IMR-90 (cell line): ENCODE data around the gene RIPK4. TPM values are rescaled to one million over a fixed set of nuclear protein-coding genes. Genes with fewer than 3 reads are reported as not detected.

ENCODE experiments used
- ATAC-seq: fragments of 200-7000 bp; cut with Tn5 transposase; 2 replicates; pipeline ENCODE4 v1.9.1; 2020; ENCODE audit warnings: low read depth, mild to moderate bottlenecking, moderate library complexity
- BruUV-seq: library from RNA; stranded (reverse); fragments of 400-500 nt; replicated peaks from 2 replicates; lab custom pipeline; 2021; lab: Mats Ljungman, UMichigan
- CTCF ChIA-PET: fragments of 300-600 bp; formaldehyde crosslinking; extraction: SDS; loops from one replicate; lab custom pipeline; 2021; ENCODE audit warnings: antibody characterized with exemption; lab: Yijun Ruan, JAX
- POLR2A ChIA-PET: fragments of 300-600 bp; sonication (Branson Sonifier 250); formaldehyde crosslinking; loops from one replicate; lab custom pipeline; 2022; ENCODE audit warnings: antibody characterized with exemption; ENCODE audit not compliant: unreplicated experiment; lab: Charles Lee
- DNase-seq: peaks from one replicate; pipeline ENCODE4 v3.0.0; 2013
- H2AFZ ChIP-seq: replicated peaks from 2 replicates; pipeline ENCODE3; 2013; ENCODE audit warnings: low read length, mild to moderate bottlenecking; ENCODE audit not compliant: poor library complexity
- H2AK5ac ChIP-seq: 2 replicates; pipeline ENCODE4 v1.6.1; 2013; ENCODE audit warnings: low read depth, low read length, inconsistent platforms
- H2AK9ac ChIP-seq: replicated peaks from 2 replicates; pipeline ENCODE3; 2013; ENCODE audit warnings: mild to moderate bottlenecking, low read depth, low read length, moderate library complexity; ENCODE audit not compliant: poor library complexity
- H2BK120ac ChIP-seq: 2 replicates; pipeline ENCODE4 v1.6.1; 2013; ENCODE audit warnings: low read depth, low read length, inconsistent platforms
- H2BK15ac ChIP-seq: 3 replicates; pipeline ENCODE4 v1.6.1; 2013; ENCODE audit warnings: low read depth, low read length, inconsistent platforms
- H2BK20ac ChIP-seq: 2 replicates; pipeline ENCODE4 v1.6.1; 2013; ENCODE audit warnings: low read depth, mild to moderate bottlenecking, inconsistent platforms, low read length, moderate library complexity
- H2BK5ac ChIP-seq: 2 replicates; pipeline ENCODE4 v1.6.1; 2013; ENCODE audit warnings: mild to moderate bottlenecking, low read depth, low read length, inconsistent platforms; ENCODE audit not compliant: poor library complexity, severe bottlenecking
- H3K14ac ChIP-seq: replicated peaks from 2 replicates; pipeline ENCODE4 v1.6.1; 2013; ENCODE audit warnings: low read depth, low read length, inconsistent platforms
- H3K18ac ChIP-seq: 2 replicates; pipeline ENCODE4 v1.6.1; 2013; ENCODE audit warnings: low read depth, low read length, control low read depth
- H3K23ac ChIP-seq: 2 replicates; pipeline ENCODE4 v1.6.1; 2013; ENCODE audit warnings: low read depth, low read length, inconsistent platforms
- H3K27ac ChIP-seq: 2 replicates; pipeline ENCODE4 v1.5.1; 2013; ENCODE audit warnings: mild to moderate bottlenecking, control low read depth, low read length; ENCODE audit not compliant: insufficient read depth
- H3K27me3 ChIP-seq: 2 replicates; pipeline ENCODE4 v1.6.1; 2013; ENCODE audit warnings: low read length; ENCODE audit not compliant: control insufficient read depth, insufficient read depth
- H3K36me3 ChIP-seq: 2 replicates; pipeline ENCODE4 v1.6.1; 2013; ENCODE audit warnings: low read length, mixed read lengths; ENCODE audit not compliant: control insufficient read depth, insufficient read depth
- H3K4ac ChIP-seq: 2 replicates; pipeline ENCODE4 v1.6.1; 2013; ENCODE audit warnings: low read depth, low read length, inconsistent platforms
- H3K4me1 ChIP-seq: 2 replicates; pipeline ENCODE4 v1.6.1; 2013; ENCODE audit warnings: low read length, mixed read lengths; ENCODE audit not compliant: control insufficient read depth, insufficient read depth
- H3K4me2 ChIP-seq: 2 replicates; pipeline ENCODE4 v1.6.1; 2013; ENCODE audit warnings: low read depth, mild to moderate bottlenecking, control low read depth, low read length, moderate library complexity
- H3K4me3 ChIP-seq: 2 replicates; pipeline ENCODE4 v1.5.1; 2013; ENCODE audit warnings: low read depth, mild to moderate bottlenecking, control low read depth, low read length, moderate library complexity; ENCODE audit not compliant: insufficient read depth
- H3K56ac ChIP-seq: 2 replicates; pipeline ENCODE4 v1.6.1; 2013; ENCODE audit warnings: low read length, inconsistent platforms; ENCODE audit not compliant: insufficient read depth; ENCODE audit errors: extremely low read depth
- H3K79me1 ChIP-seq, 2 experiments: 2 replicates each; pipeline ENCODE4 v1.6.1; 2013; ENCODE audit warnings: low read length in 2 of 2, inconsistent platforms in 1 of 2, low read depth in 1 of 2
- H3K9ac ChIP-seq: 2 replicates; pipeline ENCODE4 v1.6.1; 2013; ENCODE audit warnings: low read depth, low read length, control low read depth
- H3K9me1 ChIP-seq: 2 replicates; pipeline ENCODE4 v1.6.1; 2013; ENCODE audit warnings: low read length, inconsistent platforms; ENCODE audit not compliant: insufficient read depth
- H3K9me3 ChIP-seq: 2 replicates; pipeline ENCODE4 v1.6.1; 2013; ENCODE audit warnings: low read length; ENCODE audit not compliant: control insufficient read depth, insufficient read depth
- H4K20me1 ChIP-seq: 2 replicates; pipeline ENCODE4 v1.6.1; 2013; ENCODE audit warnings: low read length, inconsistent platforms; ENCODE audit not compliant: insufficient read depth
- H4K5ac ChIP-seq: 2 replicates; pipeline ENCODE4 v1.6.1; 2013; ENCODE audit warnings: mild to moderate bottlenecking, low read depth, low read length, control low read depth
- H4K8ac ChIP-seq, 2 experiments: 2 replicates each; pipeline ENCODE4 v1.6.1; 2013; ENCODE audit warnings: low read depth in 2 of 2, low read length in 2 of 2, control low read depth in 1 of 2, inconsistent platforms in 1 of 2
- H4K91ac ChIP-seq: 2 replicates; pipeline ENCODE4 v1.6.1; 2013; ENCODE audit warnings: low read depth, low read length, inconsistent platforms; ENCODE audit not compliant: insufficient read depth
- MXI1 ChIP-seq: IDR thresholded peaks from 2 replicates; pipeline ENCODE4 v1.6.1; 2012; ENCODE audit warnings: low read depth, mild to moderate bottlenecking, low read length, moderate library complexity, borderline replicate concordance
- NFE2L2 ChIP-seq: fragments of 150-350 bp; IDR thresholded peaks from 2 replicates; pipeline ENCODE4 v1.6.1; 2016; ENCODE audit warnings: low read depth, mild to moderate bottlenecking, low read length
- RCOR1 ChIP-seq: IDR thresholded peaks from 2 replicates; pipeline ENCODE4 v1.6.1; 2012; ENCODE audit warnings: mild to moderate bottlenecking, low read length, improper control_type of control experiment; ENCODE audit not compliant: insufficient replicate concordance
- WGBS, 2 experiments: methylation state at CpG; one replicate each; pipeline versions ENCODE4 v1.1.5 to v1.1.7; 2013; ENCODE audit warnings: missing lambda C conversion rate in 2 of 2; ENCODE audit not compliant: insufficient read length in 1 of 2; ENCODE audit errors: extremely low coverage in 2 of 2; 5-methylcytosine and 5-hydroxymethylcytosine counted together
- dilution Hi-C: fragments of 300-500 bp; cut with HindIII; formaldehyde crosslinking; loops from one replicate; pipeline ENCODE4 v1.14.3; 2018; ENCODE audit warnings: low sequenced_read_pairs; ENCODE audit not compliant: unreplicated experiment
- in situ Hi-C: fragments of 300-500 bp; cut with MboI; formaldehyde crosslinking; loops from 3 replicates; pipeline ENCODE4 v1.14.3; 2019; ENCODE audit warnings: low sequenced_read_pairs, inconsistent platforms, mixed read lengths
- intact Hi-C: fragments of 100-400 bp; cut with micrococcal nuclease; formaldehyde crosslinking; loops from 2 replicates; pipeline ENCODE4 v1.10.0; 2022
- polyA plus RNA-seq, 3 experiments: library from polyadenylated mRNA; depleted of rRNA; stranded (reverse); fragments of >200 nt; gene quantifications; 2 replicates each; pipeline ENCODE4 v1.2.3, GENCODE V29; 2012; ENCODE audit warnings: low replicate concordance in 1 of 3
- total RNA-seq: library from RNA; depleted of rRNA; stranded (reverse); fragments of >200 nt; gene quantifications from 2 replicates; pipeline ENCODE4 v1.2.3, GENCODE V29; 2012

RIPK4 gene
- total and polyA plus RNA-seq, 2 of the 4 experiments (the other 2 are of a cell fraction) = under 0.01 to 0.03 TPM

GRCh38 chr21:41703857-41704501, 62.9 kb downstream of the RIPK4 start:
- in situ Hi-C loops = no loop called here
- no peak overlapping the region for H2BK5ac ChIP-seq
- no peak overlapping the region for H2BK15ac ChIP-seq
- no peak overlapping the region for H4K8ac ChIP-seq
- no peak overlapping the region for H3K56ac ChIP-seq
- H3K9me1 ChIP-seq = no peaks in the 10 kb centered on the region
- no peaks in the 10 kb centered on the region for H4K20me1 ChIP-seq
- H3K4ac ChIP-seq = no peak overlapping the region
- H3K79me1 ChIP-seq = no peaks in the 10 kb centered on the region
- no peak overlapping the region for H3K9ac ChIP-seq
- H4K91ac ChIP-seq = no peak overlapping the region
- H2BK120ac ChIP-seq = no peak overlapping the region
- no TSS peak for BruUV-seq
- H3K18ac ChIP-seq = no peak overlapping the region
- H2BK20ac ChIP-seq = no peak overlapping the region
- H3K14ac ChIP-seq = no peak overlapping the region
- DNase-seq (no peak), ATAC-seq (no peak)
- H2AK5ac ChIP-seq = no peak overlapping the region
- H3K36me3 ChIP-seq = no peaks in the 10 kb centered on the region
- H2AK9ac ChIP-seq = no peak overlapping the region
- no peak overlapping the region for H4K5ac ChIP-seq
- intact Hi-C loops = no loop called here
- dilution Hi-C loops = no loop called here
- TF ChIP-seq NFE2L2 = no peak
- no peak for TF ChIP-seq RCOR1
- TF ChIP-seq MXI1 = no peak
- H3K4me2 ChIP-seq = no peak overlapping the region
- ChIA-PET CTCF (no interaction called here), POLR2A (no interaction called here)
- H3K27ac ChIP-seq = no peak overlapping the region
- H3K27me3 ChIP-seq = peaks cover 62% of the 10 kb centered on the region
- H3K9me3 ChIP-seq = peaks cover 4% of the 10 kb centered on the region; the same call in 1 of the 2 replicates
- no peak overlapping the region for H2AFZ ChIP-seq
- H3K4me1 ChIP-seq = no peaks in the 10 kb centered on the region
- WGBS, 2 experiments = 83% methylated on average over 1 of the region's 18 CpGs; no CpG with 5 or more reads in 1 of the 2 experiments
- H3K4me3 ChIP-seq = no peak overlapping the region
- no peak overlapping the region for H3K23ac ChIP-seq
